GM19397 (cell line): ENCODE data around the gene GALNT13.

Experiments
- ATAC-seq: cut with Tn5 transposase; IDR thresholded peaks from one replicate; pipeline ENCODE4 v1.9.1; 2021; ENCODE audit warnings: mild to moderate bottlenecking, moderate library complexity; ENCODE audit not compliant: unreplicated experiment

GALNT13 gene

GRCh38 chr2:154289870-154290269 is 418.1 kb downstream of the GALNT13 start:
- no peak for ATAC-seq

- ATAC-seq = no peak
Measured at GRCh38 chr2:154291511-154291910, 419.8 kb downstream of the GALNT13 start.

GRCh38 chr2:154291927-154292326 is 420.2 kb downstream of the GALNT13 start:
- ATAC-seq = no peak

GRCh38 chr2:154293864-154294263 is 422.1 kb downstream of the GALNT13 start:
- no peak for ATAC-seq

- no peak for ATAC-seq
Measured at GRCh38 chr2:154306266-154306970, 434.7 kb downstream of the GALNT13 start.

GRCh38 chr2:154307007-154307406 is 435.3 kb downstream of the GALNT13 start:
- ATAC-seq = no peak

GRCh38 chr2:154324601-154325000 is 452.9 kb downstream of the GALNT13 start:
- no peak for ATAC-seq

GRCh38 chr2:154329510-154329909 is 457.8 kb downstream of the GALNT13 start:
- ATAC-seq = no peak

- no peak for ATAC-seq
Measured at GRCh38 chr2:154331784-154332183, 460.1 kb downstream of the GALNT13 start.

- no peak for ATAC-seq
Measured at GRCh38 chr2:154336201-154336600, 464.5 kb downstream of the GALNT13 start.

GRCh38 chr2:154338352-154338967 is 466.7 kb downstream of the GALNT13 start:
- no peak for ATAC-seq

GRCh38 chr2:154343282-154343681 is 471.6 kb downstream of the GALNT13 start:
- ATAC-seq = no peak

GRCh38 chr2:154350911-154351310 is 479.2 kb downstream of the GALNT13 start:
- no peak for ATAC-seq

GRCh38 chr2:154361276-154361675 is 489.6 kb downstream of the GALNT13 start:
- no peak for ATAC-seq

GRCh38 chr2:154368153-154368552 is 496.4 kb downstream of the GALNT13 start:
- no peak for ATAC-seq

- ATAC-seq = no peak
Measured at GRCh38 chr2:154370873-154371272, 499.2 kb downstream of the GALNT13 start.

GRCh38 chr2:154374416-154374815 is 502.7 kb downstream of the GALNT13 start:
- no peak for ATAC-seq

GRCh38 chr2:154375579-154375931 is 503.8 kb downstream of the GALNT13 start:
- ATAC-seq = no peak

- no peak for ATAC-seq
Measured at GRCh38 chr2:154381931-154382794, 510.4 kb downstream of the GALNT13 start.

GRCh38 chr2:154386186-154386585 is 514.5 kb downstream of the GALNT13 start:
- no peak for ATAC-seq

GRCh38 chr2:154391051-154391450 is 519.3 kb downstream of the GALNT13 start:
- no peak for ATAC-seq

GRCh38 chr2:154392256-154392655 is 520.5 kb downstream of the GALNT13 start:
- peak; percentile 88 for ATAC-seq
